NCI-H1417 treated with DMSO at 0.1 percent for 48 hours (cell line): ENCODE data around the gene CLEC14A.

ENCODE experiments used
- DNase-seq: peaks from one replicate; lab custom pipeline; 2025; lab: John Stamatoyannopoulos, UW

Gene CLEC14A

GRCh38 chr14:38255673-38256532, at the start of gene CLEC14A:
CLEC14A (minus strand) TSS chr14:38256093; CDS start chr14:38256022, 71 bp downstream.
- DNase-seq = no peak

- DNase-seq = no peak
These were observed 47.1 kb upstream of the CLEC14A start for GRCh38 chr14:38302966-38303365.

- no peak for DNase-seq
These were observed 46.1 kb upstream of the CLEC14A start for GRCh38 chr14:38302034-38302433.

GRCh38 chr14:38297681-38298080, 41.8 kb upstream of the CLEC14A start:
- DNase-seq = no peak

GRCh38 chr14:38291681-38292467, 36.0 kb upstream of the CLEC14A start:
- no peak for DNase-seq

GRCh38 chr14:38290601-38291188, 34.8 kb upstream of the CLEC14A start:
- DNase-seq = no peak

- DNase-seq = no peak
These were observed 30.6 kb upstream of the CLEC14A start for GRCh38 chr14:38286452-38286851.

GRCh38 chr14:38285962-38286361, 30.1 kb upstream of the CLEC14A start:
- no peak for DNase-seq

- no peak for DNase-seq
These were observed 27.0 kb upstream of the CLEC14A start for GRCh38 chr14:38282936-38283335.

- DNase-seq = peak; percentile 91
These were observed 24.2 kb upstream of the CLEC14A start for GRCh38 chr14:38280081-38280480.

- peak; percentile 90 for DNase-seq
These were observed 23.7 kb upstream of the CLEC14A start for GRCh38 chr14:38279572-38279971.

GRCh38 chr14:38278035-38278434, 22.1 kb upstream of the CLEC14A start:
- no peak for DNase-seq

- DNase-seq = no peak
These were observed 7.0 kb upstream of the CLEC14A start for GRCh38 chr14:38262844-38263243.

- no peak for DNase-seq
These were observed 5.7 kb upstream of the CLEC14A start for GRCh38 chr14:38261620-38262019.

- DNase-seq = no peak
These were observed 1.6 kb upstream of the CLEC14A start for GRCh38 chr14:38257507-38257906.

- DNase-seq = no peak
These were observed 594 bp upstream of the CLEC14A start for GRCh38 chr14:38256533-38256840.

GRCh38 chr14:38255408-38255672, 553 bp downstream of the CLEC14A start:
- DNase-seq = no peak

GRCh38 chr14:38254571-38255407, 1.1 kb downstream of the CLEC14A start:
- DNase-seq = no peak

- DNase-seq = no peak
These were observed 2.2 kb downstream of the CLEC14A start for GRCh38 chr14:38253676-38254075.

- DNase-seq = no peak
These were observed 3.7 kb downstream of the CLEC14A start for GRCh38 chr14:38252066-38252710.

GRCh38 chr14:38250331-38250730, 5.6 kb downstream of the CLEC14A start:
- DNase-seq = no peak
